NT2/D1 (cell line): ENCODE data around the gene TSC22D1.

Source experiments
- DNase-seq: peaks from one replicate; pipeline ENCODE4 v3.0.0-alpha.2; 2011; ENCODE audit warnings: low read depth, low spot score
- H3K27me3 ChIP-seq: 2 replicates; pipeline ENCODE4 v1.6.0; 2011; ENCODE audit warnings: mild to moderate bottlenecking; ENCODE audit not compliant: insufficient read length, insufficient read depth
- H3K36me3 ChIP-seq: 2 replicates; pipeline ENCODE4 v1.6.1; 2011; ENCODE audit warnings: mild to moderate bottlenecking, low read length, mixed read lengths; ENCODE audit not compliant: insufficient read depth, insufficient read length
- H3K4me1 ChIP-seq: 2 replicates; pipeline ENCODE4 v1.5.1; 2011; ENCODE audit not compliant: insufficient read depth, insufficient read length
- H3K4me3 ChIP-seq: 2 replicates; pipeline ENCODE4 v1.5.1; 2011; ENCODE audit warnings: low read depth; ENCODE audit not compliant: insufficient read length
- H3K9ac ChIP-seq: 2 replicates; pipeline ENCODE4 v1.6.0; 2011; ENCODE audit warnings: low read depth; ENCODE audit not compliant: insufficient read length
- H3K9me3 ChIP-seq: 2 replicates; pipeline ENCODE4 v1.5.1; 2011; ENCODE audit warnings: mild to moderate bottlenecking, low read length; ENCODE audit not compliant: insufficient read depth
- SUZ12 ChIP-seq: IDR thresholded peaks from 2 replicates; pipeline ENCODE4 v1.6.1; 2011; ENCODE audit not compliant: insufficient read length, insufficient read depth; ENCODE audit errors: extremely low read depth
- YY1 ChIP-seq: IDR thresholded peaks from 2 replicates; pipeline ENCODE4 v1.6.1; 2011; ENCODE audit not compliant: insufficient read length, insufficient read depth
- ZNF274 ChIP-seq: IDR thresholded peaks from 2 replicates; pipeline ENCODE4 v1.6.1; 2011; ENCODE audit warnings: mild to moderate bottlenecking, low read depth, low read length

TSC22D1 gene

DNA sequence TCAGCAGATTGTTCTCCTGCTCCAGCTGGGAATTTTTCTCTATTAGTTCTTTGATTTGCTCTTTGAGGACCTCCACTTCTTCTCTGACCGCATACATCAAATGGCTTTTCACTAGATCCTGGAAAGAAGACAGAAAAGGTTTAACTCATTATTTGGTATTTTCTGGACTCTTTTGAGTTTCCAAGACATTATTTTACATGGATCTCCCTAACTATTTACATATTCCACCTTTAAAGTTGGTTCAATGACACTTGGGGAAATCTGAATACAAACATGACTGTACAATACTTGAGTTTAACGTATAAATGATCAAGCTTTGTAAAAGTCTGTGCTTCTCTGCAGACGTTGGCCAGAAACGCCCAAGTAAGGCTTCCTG is 141.4 kb downstream of the TSC22D1 start:
- Histone ChIP-seq H3K27me3 (no peaks in the 10 kb centered on the region), H3K9ac (peak overlapping the region; percentile 57), H3K36me3 (peaks cover 22% of the 10 kb centered on the region), H3K4me3 (peak overlapping the region; percentile 42), H3K4me1 (no peaks in the 10 kb centered on the region), H3K9me3 (no peaks in the 10 kb centered on the region)
- TF ChIP-seq YY1 (no peak), SUZ12 (no peak), ZNF274 (no peak)
- DNase-seq: no peak

DNA sequence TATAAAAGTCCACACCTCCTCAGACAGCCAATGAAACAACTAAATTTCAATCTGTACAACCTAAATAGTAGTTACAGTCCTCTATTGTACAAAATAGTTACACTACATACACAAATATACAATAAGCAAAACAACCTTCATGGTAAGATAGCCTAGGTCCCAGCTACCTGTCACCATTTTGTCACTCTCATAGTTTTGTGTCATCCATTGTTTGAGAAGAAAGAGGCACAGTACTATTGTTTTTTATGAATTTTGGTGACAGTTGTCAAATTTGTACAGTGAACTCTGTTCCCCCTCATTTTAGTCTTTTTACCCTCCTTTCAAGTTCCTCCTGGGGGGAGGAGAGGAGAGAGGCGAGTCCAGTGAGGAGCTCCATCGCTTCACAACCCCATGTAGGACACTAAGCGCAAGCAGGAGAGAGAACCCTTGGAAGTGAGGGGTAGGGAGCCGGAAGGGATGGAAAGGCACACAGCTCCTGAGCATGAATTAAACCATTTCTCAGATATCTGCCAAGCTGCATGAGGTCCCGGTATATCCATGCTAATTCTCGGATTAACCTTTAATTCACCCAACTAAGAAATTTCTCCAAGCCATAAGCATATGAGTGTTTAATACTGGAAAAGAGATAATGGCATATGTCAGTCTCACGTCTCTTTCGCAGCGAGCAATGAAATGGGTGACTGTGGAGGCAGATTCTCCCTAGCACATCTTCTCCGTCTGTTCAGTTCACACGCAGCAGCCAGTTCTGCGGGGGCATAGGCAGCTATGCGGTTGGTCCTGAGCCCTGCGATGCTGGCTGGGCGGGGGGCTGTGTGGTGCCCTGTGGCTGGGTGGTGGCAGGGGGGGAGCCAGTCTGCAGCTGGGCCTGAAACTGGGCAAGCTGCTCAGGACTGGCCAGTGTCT is 142.0 kb downstream of the TSC22D1 start:
- Histone ChIP-seq H3K27me3 (no peaks in the 10 kb centered on the region), H3K9ac (peak overlapping the region; percentile 57), H3K9me3 (no peaks in the 10 kb centered on the region), H3K4me1 (no peaks in the 10 kb centered on the region), H3K4me3 (peak overlapping the region; percentile 42), H3K36me3 (peaks cover 22% of the 10 kb centered on the region)
- no peak for DNase-seq
- no peak for TF ChIP-seq YY1
- TF ChIP-seq SUZ12: no peak
- no peak for TF ChIP-seq ZNF274

DNA sequence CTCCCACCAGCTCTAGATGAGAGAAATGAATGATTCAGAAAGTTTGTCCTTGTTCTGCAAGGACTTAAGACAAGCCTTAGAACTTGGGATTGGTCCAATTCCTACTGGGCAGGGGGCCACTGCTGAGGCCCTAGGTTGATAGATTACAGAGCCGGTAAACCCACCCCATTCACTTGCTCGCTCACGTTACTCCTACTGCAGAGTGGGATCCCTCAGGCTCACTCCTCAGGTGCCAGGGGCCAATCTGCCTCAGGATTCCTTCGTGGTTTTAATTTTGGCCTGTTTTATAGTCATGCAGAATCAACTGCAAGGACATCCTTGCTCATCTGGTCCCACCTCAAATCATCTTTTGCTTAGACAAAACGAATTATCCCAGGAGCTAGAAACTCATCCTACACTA is 143.5 kb downstream of the TSC22D1 start:
- no peaks in the 10 kb centered on the region for H3K4me1 ChIP-seq
- H3K9ac ChIP-seq: no peak overlapping the region
- TF ChIP-seq SUZ12 (no peak), ZNF274 (no peak), YY1 (no peak)
- 0 out of 2 replicates have a peak, but pooled peaks cover 3% of the 10 kb centered on the region for H3K9me3 ChIP-seq
- no peak for DNase-seq
- H3K27me3 ChIP-seq: no peaks in the 10 kb centered on the region
- no peak overlapping the region for H3K4me3 ChIP-seq
- peaks cover 22% of the 10 kb centered on the region for H3K36me3 ChIP-seq

- Histone ChIP-seq H3K27me3 (no peaks in the 10 kb centered on the region), H3K4me1 (no peaks in the 10 kb centered on the region), H3K9ac (no peak overlapping the region), H3K36me3 (peaks cover 22% of the 10 kb centered on the region), H3K9me3 (peaks cover 14% of the 10 kb centered on the region; the same call in 1 of the 2 replicates), H3K4me3 (no peak overlapping the region)
- TF ChIP-seq YY1 (no peak), ZNF274 (no peak), SUZ12 (no peak)
- no peak for DNase-seq
Measured at GRCh38 chr13:44431150-44431549, 145.0 kb downstream of the TSC22D1 start.

- DNase-seq: no peak
- Histone ChIP-seq H3K9ac (no peak overlapping the region), H3K36me3 (peaks cover 17% of the 10 kb centered on the region), H3K4me1 (no peaks in the 10 kb centered on the region), H3K27me3 (no peaks in the 10 kb centered on the region), H3K9me3 (peaks cover 14% of the 10 kb centered on the region; the same call in 1 of the 2 replicates), H3K4me3 (no peak overlapping the region)
- no peak for TF ChIP-seq YY1
- TF ChIP-seq ZNF274: no peak
- no peak for TF ChIP-seq SUZ12
Measured at GRCh38 chr13:44429311-44429710, 146.8 kb downstream of the TSC22D1 start.

DNA sequence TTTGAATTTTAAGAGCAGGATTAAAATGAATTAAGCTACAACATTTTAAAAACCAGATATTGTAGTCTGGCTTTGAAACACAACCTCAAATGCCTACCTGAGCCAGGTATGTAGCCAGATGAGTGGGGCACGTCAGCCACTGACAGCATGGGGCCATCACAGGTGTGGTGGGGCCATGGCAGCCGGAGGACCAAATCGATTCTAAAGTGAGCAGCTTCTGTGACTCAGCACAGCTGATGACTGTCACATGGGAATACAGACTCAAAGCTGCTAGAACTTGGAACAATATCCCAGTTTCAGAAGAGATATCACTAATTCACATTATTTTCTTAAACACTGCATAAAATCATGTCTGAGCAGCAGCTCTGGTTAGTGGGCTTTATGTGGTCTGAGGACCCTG is 149.7 kb downstream of the TSC22D1 start:
- H3K9me3 ChIP-seq: peaks cover 14% of the 10 kb centered on the region; the same call in 1 of the 2 replicates
- DNase-seq: no peak
- no peak for TF ChIP-seq SUZ12
- no peak for TF ChIP-seq ZNF274
- no peak for TF ChIP-seq YY1
- H3K36me3 ChIP-seq: no peaks in the 10 kb centered on the region
- H3K9ac ChIP-seq: no peak overlapping the region
- no peaks in the 10 kb centered on the region for H3K27me3 ChIP-seq
- H3K4me3 ChIP-seq: no peak overlapping the region
- H3K4me1 ChIP-seq: no peaks in the 10 kb centered on the region

- DNase-seq: no peak
- H3K9me3 ChIP-seq: peaks cover 14% of the 10 kb centered on the region; the same call in 1 of the 2 replicates
- H3K4me3 ChIP-seq: no peak overlapping the region
- TF ChIP-seq YY1: no peak
- TF ChIP-seq ZNF274: no peak
- no peak for TF ChIP-seq SUZ12
- no peaks in the 10 kb centered on the region for H3K36me3 ChIP-seq
- H3K27me3 ChIP-seq: no peaks in the 10 kb centered on the region
- no peaks in the 10 kb centered on the region for H3K4me1 ChIP-seq
- no peak overlapping the region for H3K9ac ChIP-seq
Measured at GRCh38 chr13:44425815-44426078, 150.4 kb downstream of the TSC22D1 start.
